HG02610 (cell line): ENCODE data around the gene YWHAB.
"Not testable (repeated sequence)": the region's sequence is repeated elsewhere in the genome, so short reads cannot be mapped to it uniquely, and the experiment has no call there.

Source experiments
- ATAC-seq: cut with Tn5 transposase; IDR thresholded peaks from one replicate; pipeline ENCODE4 v1.9.1; 2021; ENCODE audit warnings: mild to moderate bottlenecking, moderate library complexity; ENCODE audit not compliant: unreplicated experiment

Gene YWHAB

GRCh38 chr20:44866703-44867335 is 18.7 kb upstream of the YWHAB start:
- no peak for ATAC-seq

GRCh38 chr20:44869471-44869870 is 16.0 kb upstream of the YWHAB start:
- ATAC-seq: no peak

GRCh38 chr20:44882360-44882759 is 3.1 kb upstream of the YWHAB start:
- not testable (repeated sequence) for ATAC-seq

GRCh38 chr20:44883214-44883902 is 2.1 kb upstream of the YWHAB start:
- no peak for ATAC-seq

- no peak for ATAC-seq
These were observed 556 bp upstream of the YWHAB start for GRCh38 chr20:44884907-44885391.

- no peak for ATAC-seq
These were observed 754 bp downstream of the YWHAB start for GRCh38 chr20:44886266-44886651.

- ATAC-seq: no peak
These were observed 1.3 kb downstream of the YWHAB start for GRCh38 chr20:44886828-44887227.

GRCh38 chr20:44887466-44887865 is 2.0 kb downstream of the YWHAB start:
- ATAC-seq: no peak

GRCh38 chr20:44888226-44889103 is 3.0 kb downstream of the YWHAB start:
- no peak for ATAC-seq

- no peak for ATAC-seq
These were observed 6.3 kb downstream of the YWHAB start for GRCh38 chr20:44891826-44892225.

- no peak for ATAC-seq
These were observed 9.5 kb downstream of the YWHAB start for GRCh38 chr20:44894959-44895358.

- ATAC-seq: no peak
These were observed 11.1 kb downstream of the YWHAB start for GRCh38 chr20:44896583-44896982.

GRCh38 chr20:44897133-44897532 is 11.6 kb downstream of the YWHAB start:
- no peak for ATAC-seq

- no peak for ATAC-seq
These were observed 14.8 kb downstream of the YWHAB start for GRCh38 chr20:44900231-44900854.

GRCh38 chr20:44901974-44902373 is 16.5 kb downstream of the YWHAB start:
- ATAC-seq: no peak

- no peak for ATAC-seq
These were observed 18.9 kb downstream of the YWHAB start for GRCh38 chr20:44904377-44904776.

- no peak for ATAC-seq
These were observed 23.7 kb downstream of the YWHAB start for GRCh38 chr20:44908987-44909871.

- peak; percentile 80 for ATAC-seq
These were observed 24.6 kb downstream of the YWHAB start, which contains the start of gene PABPC1L for GRCh38 chr20:44909872-44910689. PABPC1L (plus strand) TSS chr20:44910060; CDS start chr20:44910144, 84 bp downstream.

GRCh38 chr20:44910690-44911262 is 25.3 kb downstream of the YWHAB start:
- no peak for ATAC-seq
